NCI-H460 (cell line): Measurements from ENCODE around the gene RNF182. TPM values are rescaled to one million over a fixed set of nuclear protein-coding genes. Genes with fewer than 3 reads are reported as not detected.
"Not testable (repeated sequence)": the region's sequence is repeated elsewhere in the genome, so short reads cannot be mapped to it uniquely, and the experiment has no call there.

Source experiments
- DNase-seq: peaks from one replicate; pipeline ENCODE4 v3.0.0-alpha.2; 2016; ENCODE audit warnings: low read depth; ENCODE audit errors: extremely low read depth
- total RNA-seq: library from RNA; depleted of rRNA; stranded (reverse); fragments of >200 nt; shearing (Covaris generic); gene quantifications from 2 replicates; pipeline ENCODE4 v1.2.3, GENCODE V29; 2014

Gene RNF182
- total RNA-seq, 1 experiment from 2014 or later = 0.17 TPM

DNA sequence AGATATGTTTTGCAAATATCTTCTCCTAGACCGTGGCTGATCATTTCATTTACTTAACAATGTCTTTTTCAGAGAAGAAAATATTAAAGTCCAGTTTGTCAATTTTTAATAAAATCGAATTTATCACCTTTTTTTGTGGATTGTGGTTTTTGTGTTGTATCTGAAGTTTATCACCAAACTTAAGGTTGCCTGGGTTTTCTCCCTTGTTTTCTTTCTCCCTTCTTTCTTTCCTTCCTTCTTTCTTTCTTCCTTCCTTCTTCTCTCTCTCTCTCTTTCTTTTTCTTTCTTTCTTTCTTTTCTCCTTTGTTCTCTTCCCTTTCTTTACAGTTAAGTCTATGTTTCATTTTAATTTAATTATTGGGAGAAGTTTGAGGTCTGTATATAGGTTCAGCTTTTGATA, 68.7 kb downstream of the RNF182 start:
- DNase-seq = no peak

DNA sequence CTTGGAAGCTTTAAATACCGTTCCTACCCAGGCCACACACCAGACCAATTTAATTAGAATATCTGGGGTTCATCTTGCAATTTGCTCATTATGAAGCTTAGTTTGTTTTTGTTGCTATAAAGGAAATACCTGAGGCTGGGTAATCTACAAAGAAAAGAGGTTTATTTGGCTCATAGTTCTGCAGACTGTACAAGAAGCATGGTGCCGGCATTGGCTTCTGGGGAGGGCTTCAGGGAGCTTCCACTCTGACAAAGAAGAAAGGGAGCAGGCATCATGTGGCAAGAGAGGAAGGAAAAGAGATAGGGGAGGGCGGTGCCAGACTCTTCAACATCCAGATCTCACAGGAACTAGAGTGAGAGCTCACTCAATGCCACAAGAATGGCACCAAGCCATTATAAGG, 73.6 kb downstream of the RNF182 start:
- no peak for DNase-seq

DNA sequence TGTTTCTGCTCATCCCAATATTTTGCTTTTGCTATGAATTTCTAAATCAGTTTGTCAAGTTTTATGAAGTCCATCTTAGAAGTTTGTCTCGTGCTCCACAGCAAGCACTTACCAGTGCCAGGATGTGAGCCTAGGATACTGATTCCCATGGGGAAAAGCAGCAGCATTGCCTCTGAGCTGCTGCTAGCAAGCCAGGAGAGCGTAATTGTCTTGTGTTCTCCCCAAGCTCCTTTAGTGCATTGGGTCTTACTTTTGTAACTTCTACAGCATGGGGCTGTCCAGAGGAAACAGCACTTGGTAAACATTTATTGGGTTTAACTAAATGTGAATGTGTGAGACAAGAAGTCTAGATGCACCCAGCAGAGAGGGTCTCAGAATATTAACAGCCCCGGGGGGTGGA, 76.1 kb downstream of the RNF182 start:
- DNase-seq = no peak

DNA sequence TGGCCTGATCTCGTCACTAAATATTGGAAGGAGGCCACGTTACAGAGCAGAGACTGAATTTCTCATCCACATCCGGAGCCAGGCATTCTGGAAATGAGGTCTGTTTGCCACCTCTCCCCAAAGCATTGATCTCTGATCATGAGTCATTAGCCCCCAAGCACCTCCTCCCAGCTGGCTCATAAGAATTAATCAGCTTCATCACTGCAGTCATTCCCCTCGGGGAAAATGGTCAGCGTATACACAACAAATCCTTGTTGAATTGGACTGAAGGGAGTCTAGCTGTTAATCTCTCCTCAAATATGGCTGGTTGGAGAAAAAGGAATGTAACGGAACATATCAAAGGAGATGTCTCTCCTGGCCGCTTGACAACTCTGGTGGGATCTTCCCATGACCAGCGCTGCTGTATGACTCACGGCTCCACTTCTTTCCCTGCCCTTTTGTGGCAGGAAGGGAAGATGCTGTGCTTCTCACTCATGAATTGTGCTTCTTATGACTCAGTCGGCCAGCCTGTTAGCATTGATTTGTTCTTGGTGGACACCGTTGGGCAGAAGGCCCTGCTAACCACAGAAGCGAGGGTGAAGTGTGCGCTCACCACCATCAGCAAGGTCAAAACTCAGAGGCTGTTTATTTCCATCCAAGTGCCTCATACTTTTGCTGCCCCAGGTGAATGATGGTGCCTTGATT, 76.7 kb downstream of the RNF182 start:
- no peak for DNase-seq

DNA sequence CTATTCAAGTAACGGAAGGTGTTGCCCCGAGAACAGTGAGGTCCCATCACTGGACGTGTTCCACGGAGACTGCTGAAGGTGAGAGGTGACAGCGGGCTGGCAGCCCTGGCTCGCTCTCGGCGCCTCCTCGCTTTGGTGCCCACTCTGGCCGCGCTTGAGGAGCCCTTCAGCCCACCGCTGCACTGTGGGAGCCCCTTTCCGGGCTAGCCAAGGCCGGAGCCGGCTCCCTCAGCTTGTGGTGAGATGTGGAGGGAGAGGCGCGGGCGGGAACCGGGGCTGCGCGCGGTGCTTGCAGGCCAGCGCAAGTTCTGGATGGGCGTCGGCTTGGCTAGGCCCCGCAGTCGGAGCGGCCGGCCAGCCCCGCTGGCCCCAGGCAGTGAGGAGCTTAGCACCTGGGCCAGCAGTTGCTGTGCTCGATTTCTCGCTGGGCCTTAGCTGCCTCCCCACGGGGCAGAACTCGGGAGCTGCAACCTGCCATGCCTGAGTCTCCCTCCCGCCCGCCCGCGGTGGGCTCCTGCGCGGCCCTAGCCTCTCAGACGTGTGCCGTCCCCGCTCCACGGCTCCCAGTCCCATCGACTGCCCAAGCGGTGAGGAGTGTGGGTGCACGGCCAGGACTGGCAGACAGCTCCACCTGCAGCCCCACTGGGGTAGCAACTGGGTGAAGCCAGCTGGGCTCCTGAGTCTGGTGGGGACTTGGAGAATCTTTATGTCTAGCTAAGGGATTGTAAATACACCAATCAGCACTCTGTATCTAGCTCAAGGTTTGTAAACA, 77.6 kb downstream of the RNF182 start:
- no peak for DNase-seq

DNA sequence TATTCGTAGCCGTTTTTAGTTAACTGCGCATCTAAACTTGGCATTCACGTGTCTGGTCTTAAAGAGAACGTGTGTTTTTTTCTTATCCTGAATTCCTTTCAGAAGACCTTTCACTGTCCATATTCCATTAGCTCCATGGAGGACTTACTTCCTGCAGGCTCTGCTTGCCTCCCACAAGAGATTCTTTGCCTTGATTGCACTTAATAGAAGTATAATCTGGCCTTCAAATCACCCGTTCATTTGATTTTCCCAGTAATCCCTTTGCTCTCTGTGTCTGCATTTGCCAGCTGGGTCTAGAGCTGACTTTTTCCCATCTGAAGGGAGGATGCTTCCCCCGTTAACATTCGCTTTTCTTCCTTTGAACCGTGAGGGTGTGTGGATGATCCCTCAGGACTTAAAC, 79.5 kb downstream of the RNF182 start:
- DNase-seq = no peak

DNA sequence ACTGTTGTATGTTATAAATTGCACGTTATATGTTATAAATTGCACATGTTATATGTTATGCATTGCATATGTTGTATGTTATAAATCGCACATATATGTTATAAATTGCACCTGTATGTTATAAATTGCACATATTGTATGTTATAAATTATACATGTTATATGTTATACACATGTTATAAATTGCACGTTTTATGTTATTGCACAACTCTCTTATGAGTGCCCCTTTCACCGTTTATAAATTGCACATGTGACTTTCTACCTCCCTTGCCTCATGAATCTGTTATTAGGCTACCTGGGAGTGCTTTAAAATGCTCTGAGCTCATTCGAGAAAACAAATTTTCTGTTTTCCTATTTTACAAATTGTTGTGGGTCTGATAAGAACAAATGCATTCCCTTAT, 84.1 kb downstream of the RNF182 start:
- DNase-seq = no peak

DNA sequence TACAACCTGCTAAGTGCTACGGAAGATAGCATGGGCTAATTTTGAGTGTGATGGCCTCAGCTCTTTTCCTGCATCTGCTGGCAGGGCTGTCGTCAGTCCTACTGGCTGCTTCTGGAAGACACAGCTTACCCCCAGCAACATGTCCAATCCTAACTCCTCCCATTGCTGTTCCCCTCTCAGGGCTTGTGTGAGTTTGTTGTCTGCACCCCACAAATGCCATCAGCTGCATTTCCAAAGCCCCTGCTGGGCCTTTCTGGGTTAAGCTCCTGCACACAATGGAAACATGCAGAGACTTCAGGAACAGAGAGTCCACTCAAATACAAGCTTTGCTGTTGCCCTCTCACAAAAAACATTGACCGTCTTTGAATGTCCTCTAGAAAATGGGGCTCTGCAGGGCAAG, 84.7 kb downstream of the RNF182 start:
- no peak for DNase-seq

DNA sequence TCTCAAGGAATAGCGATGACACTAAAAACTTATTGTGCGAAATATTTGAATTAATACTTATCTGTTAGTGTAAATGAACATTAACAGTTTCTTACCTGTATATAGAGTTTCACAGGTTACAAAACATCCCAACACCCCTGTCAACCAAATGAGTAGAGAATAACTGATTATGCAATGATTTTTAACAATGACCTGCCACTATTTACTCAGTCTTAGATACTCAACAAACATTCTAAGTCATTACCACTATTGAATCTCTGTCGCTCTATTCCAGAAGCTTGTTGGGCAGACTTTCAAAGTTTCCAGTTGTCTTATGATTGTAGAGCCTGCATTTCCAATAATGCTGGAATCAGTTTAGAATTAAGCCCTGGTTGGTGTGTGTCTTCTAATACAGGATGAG, 85.5 kb downstream of the RNF182 start:
- DNase-seq = no peak

DNA sequence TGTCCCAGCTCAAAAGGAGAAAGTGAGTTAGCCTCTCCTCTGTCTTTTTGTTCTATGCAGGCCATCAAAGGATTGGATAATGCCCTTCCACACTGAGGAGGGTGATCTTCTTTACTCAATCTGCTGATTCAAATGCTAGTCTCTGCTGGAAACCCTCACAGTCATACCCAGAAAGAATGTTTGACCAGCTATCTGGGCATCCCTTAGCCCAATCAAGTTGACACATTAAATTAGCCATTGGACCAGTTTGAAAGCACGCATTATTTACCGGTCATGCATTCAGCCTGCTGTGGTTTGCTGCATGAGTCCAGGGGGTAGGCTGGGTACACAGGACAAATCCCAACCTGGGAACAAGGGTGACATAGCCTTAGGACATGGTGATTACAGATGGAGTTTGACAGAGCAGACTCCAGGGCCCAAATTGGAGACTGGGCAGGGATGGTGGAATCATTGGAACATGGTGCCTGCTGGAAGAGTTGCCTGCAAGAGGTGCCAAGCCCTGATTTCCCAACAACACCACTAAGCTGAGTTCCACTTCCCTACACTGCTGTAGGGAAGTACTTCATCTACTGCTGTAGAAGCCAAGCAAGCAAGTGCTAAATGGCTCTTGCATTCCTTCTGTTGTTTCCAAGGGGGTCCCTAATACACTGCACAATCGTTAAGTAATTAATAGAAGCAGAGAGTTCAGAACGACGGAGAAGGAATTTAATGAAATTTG, 87.7 kb downstream of the RNF182 start:
- DNase-seq = no peak

DNA sequence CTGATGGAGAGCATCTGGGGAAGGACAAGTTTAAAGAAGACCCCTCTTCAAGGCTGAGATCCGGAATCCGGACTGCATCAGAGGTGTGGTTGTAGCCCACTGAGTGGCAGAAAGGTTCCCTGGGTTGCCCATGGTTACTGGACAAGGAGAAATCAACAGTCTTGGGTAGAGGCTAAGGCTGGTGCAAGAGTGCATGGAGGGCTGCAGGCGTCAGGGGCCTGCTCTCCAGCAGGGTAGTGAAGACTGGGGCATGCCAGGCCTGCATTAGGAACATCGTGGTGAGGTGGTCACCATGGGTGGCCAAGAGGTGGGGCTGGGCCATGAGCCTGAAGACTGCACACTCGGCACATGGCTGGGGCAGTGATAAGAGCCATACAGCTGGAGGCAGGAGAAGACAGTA, 91.2 kb downstream of the RNF182 start:
- no peak for DNase-seq

DNA sequence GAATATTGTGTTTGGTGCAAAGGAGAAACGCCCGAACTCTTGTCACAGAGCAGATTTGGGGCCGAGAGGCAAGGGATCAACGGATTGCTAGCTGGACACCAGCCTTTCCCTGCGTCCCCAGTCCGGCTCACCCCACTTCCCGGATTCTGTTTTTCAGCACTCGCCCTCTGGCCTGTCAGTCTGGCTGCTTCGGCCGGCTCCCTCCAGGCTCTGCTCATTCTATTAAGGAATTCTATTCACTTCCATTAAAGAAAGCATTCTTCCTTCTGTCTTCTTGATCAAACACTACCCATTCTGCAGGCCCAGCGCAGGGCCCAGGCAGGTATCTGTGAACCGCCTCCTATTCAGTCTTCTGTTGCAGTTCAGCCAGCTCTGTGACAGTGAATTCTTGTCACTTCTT, 91.7 kb downstream of the RNF182 start:
- DNase-seq = no peak

DNA sequence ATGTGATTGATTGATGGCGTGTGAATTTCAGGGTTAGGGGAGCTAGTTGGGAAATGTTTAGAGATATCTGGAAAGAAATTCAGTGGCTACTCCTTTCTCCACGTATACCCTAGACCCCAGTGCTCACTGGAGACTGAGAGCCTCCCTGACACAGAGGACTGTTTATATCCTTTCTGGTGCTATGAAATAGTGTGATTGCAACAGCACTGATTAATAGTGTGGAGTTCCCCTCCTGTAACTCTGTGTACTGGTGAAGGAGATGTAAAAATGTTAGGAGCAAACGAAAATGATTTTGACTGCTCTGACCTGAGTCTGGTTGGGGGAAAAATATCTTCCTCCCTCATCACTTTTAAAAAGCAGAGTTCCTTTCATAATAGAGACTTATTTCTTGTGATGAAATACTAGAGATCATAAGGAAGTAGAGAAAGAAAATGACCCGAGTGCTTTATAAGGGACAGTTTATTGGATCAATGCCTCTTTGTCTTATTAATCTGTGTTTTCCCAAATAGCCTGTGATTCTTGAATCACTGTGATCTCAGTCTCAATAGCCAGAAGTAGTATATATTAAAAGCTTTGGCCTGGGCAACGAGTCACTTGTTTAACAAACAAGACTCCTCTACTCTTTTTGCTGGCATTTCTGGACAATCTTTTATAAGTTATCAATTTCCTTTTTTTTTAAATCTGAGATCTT, 92.3 kb downstream of the RNF182 start:
- DNase-seq = no peak

DNA sequence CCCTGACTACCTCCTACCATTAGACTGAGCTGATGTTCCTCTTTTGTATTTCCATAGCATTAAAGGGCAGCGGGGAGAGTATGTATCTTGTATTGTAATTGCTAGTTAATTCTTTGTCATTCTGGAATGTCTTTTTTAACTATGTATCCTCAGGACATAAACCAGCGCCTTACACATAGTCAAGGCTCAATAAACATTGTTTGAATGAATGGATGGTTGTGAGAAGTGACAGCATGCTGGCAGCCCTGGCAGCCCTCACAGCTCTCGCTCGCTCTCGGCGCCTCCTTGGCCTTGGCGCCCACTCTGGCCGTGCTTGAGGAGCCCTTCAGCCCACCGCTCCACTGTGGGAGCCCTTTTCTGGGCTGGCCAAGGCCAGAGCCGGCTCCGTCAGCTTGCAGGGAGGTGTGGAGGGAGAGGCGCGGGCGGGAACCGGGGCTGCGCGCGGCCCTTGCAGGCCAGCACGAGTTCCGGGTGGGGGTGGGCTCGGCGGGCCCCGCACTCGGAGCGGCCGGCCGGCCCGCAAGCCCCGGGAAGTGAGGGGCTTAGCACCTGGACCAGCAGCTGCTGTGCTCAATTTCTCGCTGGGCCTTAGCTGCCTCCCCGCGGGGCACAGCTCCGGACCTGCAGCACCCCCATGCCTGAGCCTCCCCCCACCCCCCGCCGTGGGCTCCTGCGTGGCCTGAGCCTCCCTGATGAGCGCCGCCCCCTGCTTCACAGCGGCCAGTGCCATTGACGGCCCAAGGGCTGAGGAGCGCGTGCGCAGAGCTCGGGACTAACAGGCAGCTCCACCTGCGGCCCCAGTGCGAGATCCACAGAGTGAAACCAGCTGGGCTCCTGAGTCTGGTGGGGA, 93.1 kb downstream of the RNF182 start:
- DNase-seq = no peak

DNA sequence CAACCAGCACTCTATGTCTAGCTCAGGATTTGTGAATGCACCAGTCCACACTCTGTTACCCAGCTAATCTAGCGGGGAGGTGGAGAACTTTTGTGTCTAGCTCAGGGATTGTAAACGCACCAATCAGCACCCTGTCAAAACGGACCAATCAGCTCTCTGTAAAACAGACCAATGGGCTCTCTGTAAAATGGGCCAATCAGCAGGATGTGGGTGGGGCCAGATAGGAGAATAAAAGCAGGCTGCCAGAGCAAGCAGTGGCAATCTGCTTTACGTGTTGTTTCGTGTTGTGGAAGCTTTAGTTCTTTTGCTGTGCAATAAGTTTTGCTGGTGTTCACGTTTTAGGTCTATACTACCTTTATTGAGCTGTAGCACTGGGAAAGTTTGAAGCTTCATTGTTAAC, 93.8 kb downstream of the RNF182 start:
- not testable (repeated sequence) for DNase-seq

DNA sequence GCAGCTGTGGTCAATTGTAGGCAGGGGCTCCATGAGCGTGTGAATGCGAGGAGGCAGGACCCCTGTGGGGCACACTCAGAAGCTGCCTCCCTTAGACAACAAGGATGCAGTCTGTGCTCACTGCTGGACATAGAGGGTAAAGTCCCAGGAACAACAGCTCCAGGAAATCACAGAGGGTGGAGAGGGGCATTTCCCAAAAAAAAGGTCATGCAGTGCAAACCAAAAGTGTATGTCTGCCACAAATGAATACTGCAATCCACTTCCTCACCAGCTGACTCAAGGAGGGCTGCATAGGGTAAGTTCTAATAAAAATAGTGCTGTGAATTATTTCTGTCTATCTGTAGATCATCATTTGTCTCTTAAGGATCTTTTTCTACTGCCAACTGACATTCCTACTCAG, 95.8 kb downstream of the RNF182 start:
- DNase-seq = no peak

DNA sequence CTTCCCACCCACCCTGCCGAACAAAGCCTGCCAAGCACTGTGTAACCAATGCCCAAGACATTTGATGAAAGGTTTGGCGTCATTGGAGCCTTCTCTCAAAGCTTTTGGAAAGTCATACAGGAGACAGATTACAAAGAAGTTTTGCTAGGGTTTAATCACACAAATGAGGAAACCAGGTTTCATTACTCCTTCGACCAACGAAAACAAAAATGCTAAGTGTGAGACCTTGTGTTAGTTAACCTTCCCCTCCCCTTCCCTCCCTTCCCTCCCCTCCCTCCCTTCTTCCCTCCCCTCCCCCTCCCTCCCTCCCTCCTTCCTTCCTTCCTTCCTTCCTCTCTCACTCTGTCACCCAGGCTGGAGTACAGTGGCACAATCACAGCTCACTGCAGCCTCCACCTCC, 96.7 kb downstream of the RNF182 start:
- no peak for DNase-seq

DNA sequence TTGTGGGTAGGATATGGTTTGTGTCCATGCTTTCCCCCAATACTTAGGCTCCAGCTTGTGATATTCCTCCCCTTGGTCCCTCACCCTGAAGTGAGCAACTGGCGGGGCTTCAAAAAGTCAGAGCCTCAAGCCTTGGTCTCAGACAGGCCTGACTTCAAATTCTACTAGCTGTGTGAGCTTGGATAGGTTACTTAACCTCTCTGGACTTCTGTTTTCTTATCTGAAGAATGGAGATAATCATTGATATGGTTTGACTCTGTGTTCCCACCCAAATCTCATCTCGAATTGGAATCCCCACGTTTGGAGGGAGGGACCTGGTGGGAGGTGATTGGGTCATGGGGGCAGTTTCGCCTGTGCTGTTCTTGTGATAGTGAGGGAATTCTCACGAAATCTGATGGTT, 97.9 kb downstream of the RNF182 start:
- no peak for DNase-seq

DNA sequence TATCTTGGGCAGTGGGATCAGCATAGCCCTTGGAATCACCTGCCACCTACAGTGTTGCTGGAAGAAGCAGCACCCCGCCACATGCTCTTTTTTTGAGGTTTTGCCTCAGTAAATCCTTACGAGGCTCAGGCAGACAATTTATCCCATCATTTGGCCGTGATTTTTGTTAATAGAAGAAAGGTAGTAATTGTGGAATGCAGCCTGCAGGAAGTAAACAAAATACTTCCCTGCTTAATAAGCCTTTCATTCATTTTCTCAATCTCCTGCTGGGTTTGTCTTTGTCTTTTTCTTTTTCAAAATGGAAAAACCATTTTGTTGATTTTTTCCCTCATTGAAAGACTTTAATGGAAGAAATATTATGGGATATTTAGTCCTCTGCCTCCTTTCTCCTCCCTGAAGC, 99.1 kb downstream of the RNF182 start:
- no peak for DNase-seq

DNA sequence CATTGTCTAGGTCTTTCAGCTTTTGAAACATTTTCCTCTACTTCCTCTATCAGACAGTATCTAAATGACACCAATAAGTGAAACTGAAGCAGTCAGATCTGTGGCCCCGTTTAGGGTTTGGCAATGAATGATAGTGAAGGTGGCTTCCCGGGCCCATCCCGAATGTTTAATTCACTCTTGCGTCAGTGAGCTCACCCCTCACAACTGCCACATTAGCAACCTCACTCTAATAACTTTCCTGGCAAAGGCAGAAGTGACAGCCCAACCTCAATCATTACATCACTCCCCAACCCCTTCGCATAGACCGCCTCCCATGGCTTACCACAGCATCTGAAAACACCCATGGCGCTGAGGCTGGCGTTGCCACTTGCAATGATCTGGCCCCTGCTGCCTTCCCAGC, 100.4 kb downstream of the RNF182 start:
- DNase-seq = no peak
